ENCODE results near the gene NUBP2. TPM values are rescaled to one million over a fixed set of nuclear protein-coding genes. Genes with fewer than 3 reads are reported as not detected.

Gene NUBP2
- total RNA-seq, 1 donor from 2014 or later = 73.7 TPM

DNA sequence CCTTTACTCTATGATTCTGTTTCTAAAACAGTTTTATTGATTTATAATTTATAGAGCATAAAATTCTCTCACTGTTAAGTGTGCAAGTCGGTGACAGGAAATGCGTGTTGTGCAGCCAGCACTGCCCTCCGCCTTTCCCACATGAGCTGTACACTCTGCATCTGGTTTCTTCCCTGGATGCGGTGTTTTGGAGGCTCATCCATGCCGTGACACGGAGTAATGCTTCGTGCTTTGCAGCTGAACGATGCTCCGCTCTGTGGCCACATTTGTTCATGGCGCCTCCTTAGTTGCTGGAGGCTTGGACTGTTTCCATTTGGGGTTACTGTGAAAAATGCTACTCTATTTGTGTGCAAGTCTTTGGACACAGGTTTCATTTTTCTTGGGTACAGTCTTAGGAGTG lies 17.9 kb downstream of the NUBP2 start:
- no peak for DNase-seq (ENCODE audit: low spot score)

- DNase-seq (ENCODE audit: low spot score) = no peak
Observed at GRCh38 chr16:1807626-1808025, 24.9 kb downstream of the NUBP2 start.

- DNase-seq (ENCODE audit: low spot score) = no peak
Observed at GRCh38 chr16:1808691-1809090, 25.9 kb downstream of the NUBP2 start.

- no peak for DNase-seq (ENCODE audit: low spot score)
Observed at GRCh38 chr16:1809281-1809801, 26.6 kb downstream of the NUBP2 start.

- DNase-seq (ENCODE audit: low spot score) = no peak
Observed at GRCh38 chr16:1810106-1810505, 27.3 kb downstream of the NUBP2 start.

DNA sequence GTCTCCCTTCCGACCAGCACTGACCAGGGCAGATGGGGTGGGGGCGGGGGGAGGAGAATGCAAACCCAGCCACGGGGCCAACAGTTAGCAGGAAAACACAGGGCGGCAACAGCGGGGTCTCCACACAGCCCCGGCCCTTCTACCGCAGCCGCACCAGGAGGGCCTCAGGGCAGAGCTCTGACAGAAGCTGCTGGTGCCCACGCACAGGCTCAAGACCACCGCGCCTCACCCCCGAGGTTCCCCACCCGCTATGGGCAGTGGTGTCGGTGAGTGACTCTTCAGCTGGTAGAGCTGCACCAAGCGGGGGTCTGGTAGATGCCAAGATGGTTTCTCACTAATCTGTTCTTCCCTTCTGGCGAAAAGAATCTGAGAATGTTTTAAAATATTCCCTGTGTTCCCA lies 27.8 kb downstream of the NUBP2 start:
- DNase-seq (ENCODE audit: low spot score) = no peak

- DNase-seq (ENCODE audit: low spot score) = peak; percentile 70
Observed at GRCh38 chr16:1812732-1813163, 30.0 kb downstream of the NUBP2 start.

DNA sequence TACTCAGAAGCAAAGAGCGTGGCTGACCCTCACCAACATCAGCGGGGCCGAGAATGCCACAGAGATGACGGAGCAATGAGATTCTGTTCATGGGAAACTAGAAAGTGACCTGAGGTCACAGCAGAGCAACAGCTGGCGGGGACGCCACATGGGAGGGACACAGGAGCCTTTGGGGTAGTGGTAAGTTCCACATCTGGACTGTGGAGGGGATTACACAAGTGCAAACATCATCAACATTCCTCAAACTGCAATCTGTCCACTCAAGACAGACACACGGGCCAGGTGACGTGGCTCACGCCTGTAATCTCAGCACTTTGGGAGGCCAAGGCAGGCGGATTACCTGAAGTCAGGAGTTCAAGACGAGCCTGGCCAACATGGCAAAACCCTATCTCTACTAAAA lies 32.7 kb downstream of the NUBP2 start:
- no peak for DNase-seq (ENCODE audit: low spot score)

- no peak for DNase-seq (ENCODE audit: low spot score)
Observed at GRCh38 chr16:1816396-1817275, 33.9 kb downstream of the NUBP2 start.

- DNase-seq (ENCODE audit: low spot score) = no peak
Observed at GRCh38 chr16:1817276-1817589, 34.5 kb downstream of the NUBP2 start.

GRCh38 chr16:1817716-1818115 lies 35.0 kb downstream of the NUBP2 start:
- no peak for DNase-seq (ENCODE audit: low spot score)

DNA sequence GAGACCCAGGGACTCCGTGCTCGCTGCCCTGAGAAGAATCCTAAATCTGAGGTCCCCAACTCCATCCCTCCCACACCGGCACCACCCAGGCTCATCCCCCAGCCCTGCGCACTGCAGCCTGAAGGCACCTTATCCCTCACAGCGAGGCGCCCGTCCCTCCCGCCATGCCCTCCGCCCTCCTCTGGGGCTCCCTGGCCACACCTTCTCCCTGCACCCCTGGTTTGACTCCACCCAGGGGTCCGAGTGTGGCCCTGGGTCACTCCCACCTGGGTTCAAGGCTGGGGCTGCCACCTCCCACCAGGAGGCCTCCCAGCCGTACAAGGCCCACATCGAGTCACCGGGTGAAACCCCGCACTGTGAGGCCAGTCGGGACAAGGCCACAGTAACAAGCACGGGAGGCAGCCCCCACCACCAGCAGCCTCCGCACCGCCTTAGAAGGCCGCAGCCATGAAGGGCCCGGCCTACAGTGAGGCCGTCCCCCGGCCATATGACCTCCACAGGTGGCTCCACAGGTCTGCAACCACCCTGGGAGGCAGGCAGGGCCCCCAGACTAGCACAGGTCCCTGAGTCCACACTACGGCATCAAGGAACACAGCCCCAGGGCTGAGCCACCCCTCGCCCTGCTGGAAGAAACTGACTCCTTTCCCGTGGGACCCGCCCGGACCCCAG lies 35.6 kb downstream of the NUBP2 start:
- DNase-seq (ENCODE audit: low spot score) = no peak

DNA sequence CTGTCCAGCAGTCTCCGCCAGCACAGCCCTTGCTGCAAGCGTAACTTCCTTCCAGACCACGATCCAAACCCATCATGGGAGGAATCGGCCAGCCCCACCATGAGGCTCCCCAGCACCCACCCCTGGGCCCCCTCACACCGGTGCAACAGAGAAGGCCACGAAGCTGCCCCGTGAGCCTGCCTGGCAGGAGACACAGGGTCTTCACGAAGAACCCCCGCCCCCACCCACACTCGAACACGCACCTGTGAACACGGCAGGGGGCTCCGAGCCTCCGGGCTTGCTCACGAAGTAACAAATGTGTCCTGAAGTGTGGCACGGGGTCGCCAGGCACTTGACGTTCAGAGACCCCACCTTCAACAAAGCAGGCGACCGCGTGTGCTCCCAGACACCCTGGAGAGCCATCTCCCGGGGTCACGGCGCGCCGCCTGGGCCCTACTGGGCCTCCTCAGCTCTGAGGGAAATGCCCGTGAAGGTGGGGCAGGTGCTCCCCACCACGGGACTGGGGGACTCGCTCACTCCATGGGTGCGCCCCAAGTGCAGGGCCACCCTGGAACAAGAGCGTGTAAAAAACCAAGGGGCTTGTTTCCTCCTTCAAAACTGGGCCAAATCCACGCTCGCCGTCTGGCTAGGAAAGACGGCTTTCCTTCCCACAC lies 36.2 kb downstream of the NUBP2 start:
- DNase-seq (ENCODE audit: low spot score) = no peak

- no peak for DNase-seq (ENCODE audit: low spot score)
Observed at GRCh38 chr16:1819611-1820010, 36.9 kb downstream of the NUBP2 start.

GRCh38 chr16:1820096-1820945 lies 37.6 kb downstream of the NUBP2 start:
- no peak for DNase-seq (ENCODE audit: low spot score)

DNA sequence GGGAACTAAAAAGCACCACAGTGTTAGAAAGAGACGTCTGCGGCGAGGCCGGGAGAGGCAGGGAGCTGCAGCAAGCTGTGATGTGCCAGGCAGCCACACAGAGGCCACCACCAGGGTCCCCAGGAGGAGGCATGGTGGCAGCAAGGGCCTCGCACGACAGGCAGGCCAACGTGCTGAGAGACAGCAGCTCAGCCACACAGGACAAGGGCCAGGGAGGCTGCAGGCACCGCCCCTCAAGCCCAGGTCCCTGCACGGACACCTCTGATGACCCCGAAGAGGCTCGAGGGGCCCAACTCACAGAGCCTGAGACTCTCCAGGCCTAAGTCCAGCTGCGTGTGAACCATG lies 38.2 kb downstream of the NUBP2 start:
- no peak for DNase-seq (ENCODE audit: low spot score)

- no peak for DNase-seq (ENCODE audit: low spot score)
Observed at GRCh38 chr16:1821861-1822611, 39.3 kb downstream of the NUBP2 start.

- no peak for DNase-seq (ENCODE audit: low spot score)
Observed at GRCh38 chr16:1822801-1823200, 40.0 kb downstream of the NUBP2 start.

DNA sequence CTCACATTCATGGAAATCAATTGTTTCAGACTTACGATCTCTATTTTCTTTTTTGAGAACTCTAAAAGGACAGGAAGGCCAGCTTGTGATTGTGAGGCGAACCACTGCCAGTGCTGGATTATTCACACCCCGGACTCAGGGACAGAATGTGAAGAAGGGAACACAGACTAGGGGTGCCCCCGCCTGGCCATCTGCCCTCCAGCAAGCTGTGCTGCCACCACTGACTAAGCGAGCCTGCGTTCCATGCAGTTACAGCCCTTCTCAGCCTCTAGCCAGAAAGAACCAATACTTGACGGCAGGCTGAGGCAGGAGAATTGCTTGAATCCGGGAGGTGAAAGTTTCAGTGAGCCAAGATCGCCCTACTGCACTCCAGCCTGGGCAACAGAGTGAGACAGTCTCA lies 41.1 kb downstream of the NUBP2 start:
- DNase-seq (ENCODE audit: low spot score) = peak; percentile 27

DNA sequence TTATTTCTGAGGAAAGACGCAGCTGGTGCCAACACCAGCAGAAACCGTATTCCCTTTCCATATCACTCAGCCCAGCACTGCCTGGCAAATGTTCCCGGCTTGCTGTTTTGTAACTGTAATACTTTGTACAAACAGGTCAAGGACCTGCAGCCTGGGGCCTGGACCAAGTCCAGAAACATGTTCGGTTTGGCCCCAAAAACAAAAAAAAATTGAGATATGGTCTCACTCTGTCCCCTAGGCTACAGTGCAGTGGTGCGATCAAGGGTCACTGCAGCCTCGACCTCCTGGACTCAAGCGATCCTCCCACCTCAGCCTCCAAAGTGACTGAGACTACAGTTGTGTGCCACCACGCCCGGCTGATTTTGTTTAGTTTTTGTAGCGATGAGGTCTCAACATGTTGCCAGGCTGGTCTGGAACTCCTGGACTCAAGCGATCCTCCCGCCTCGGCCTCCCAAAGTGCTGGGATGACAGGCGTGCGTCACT lies 42.7 kb downstream of the NUBP2 start:
- no peak for DNase-seq (ENCODE audit: low spot score)

Measured in umbilical cord (tissue), 2 donors.